Keratinocyte (primary cell): ENCODE results near the gene UCP2. TPM values are rescaled to one million over a fixed set of nuclear protein-coding genes. Genes with fewer than 3 reads are reported as not detected.

Experiments
- DNase-seq: peaks from one replicate; pipeline ENCODE4 v3.0.0-alpha.2; 2011; ENCODE audit warnings: low read depth, missing footprints, low spot score
- FAIRE-seq: peaks from 2 replicates; lab custom pipeline; 2011; peaks lifted over from hg19 to GRCh38; lab: Jason Lieb, UNC
- H2AFZ ChIP-seq: 2 replicates; pipeline ENCODE4 v1.6.0; 2012; ENCODE audit warnings: low read length, control low read depth, inconsistent platforms; ENCODE audit not compliant: control insufficient read depth
- H3K27ac ChIP-seq: 2 replicates; pipeline ENCODE4 v1.5.1; 2011; ENCODE audit warnings: low read length; ENCODE audit not compliant: control insufficient read depth, insufficient read depth
- H3K27me3 ChIP-seq: 3 replicates; pipeline ENCODE4 v1.6.0; 2011; ENCODE audit warnings: low read length; ENCODE audit not compliant: control insufficient read depth, insufficient read depth; ENCODE audit errors: extremely low read depth
- H3K36me3 ChIP-seq, 2 experiments: 2 replicates in 1 of 2; 3 replicates in 1 of 2; pipeline ENCODE4 v1.5.1; 2011; ENCODE audit warnings: low read length in 2 of 2, mild to moderate bottlenecking in 1 of 2; ENCODE audit not compliant: control insufficient read depth in 2 of 2, insufficient read depth in 2 of 2; ENCODE audit errors: extremely low read depth in 1 of 2
- H3K4me1 ChIP-seq: 3 replicates; pipeline ENCODE4 v1.5.1; 2011; ENCODE audit warnings: low read length; ENCODE audit not compliant: control insufficient read depth, insufficient read depth; ENCODE audit errors: extremely low read depth
- H3K4me2 ChIP-seq: 3 replicates; pipeline ENCODE4 v1.6.0; 2011; ENCODE audit warnings: low read depth, low read length; ENCODE audit not compliant: control insufficient read depth, insufficient read depth; ENCODE audit errors: extremely low read depth
- H3K4me3 ChIP-seq, 3 experiments: fragments of 200-600 bp in 1 of 3; sonication (generic) in 1 of 3; 2 replicates in 2 of 3; 3 replicates in 1 of 3; pipeline ENCODE4 v1.5.1; 2011 to 2016; ENCODE audit warnings: low read length in 3 of 3, mild to moderate bottlenecking in 3 of 3, control low read depth in 2 of 3, inconsistent platforms in 1 of 3, low read depth in 1 of 3, mixed read lengths in 1 of 3, mixed run types in 1 of 3, moderate library complexity in 1 of 3; ENCODE audit not compliant: control insufficient read depth in 2 of 3, insufficient read depth in 2 of 3; ENCODE audit errors: extremely low read depth in 1 of 3
- H3K79me2 ChIP-seq: 2 replicates; pipeline ENCODE4 v1.6.0; 2012; ENCODE audit warnings: low read length; ENCODE audit not compliant: control insufficient read depth, insufficient read depth
- H3K9ac ChIP-seq: 3 replicates; pipeline ENCODE4 v1.6.0; 2011; ENCODE audit warnings: low read length; ENCODE audit not compliant: control insufficient read depth, insufficient read depth; ENCODE audit errors: extremely low read depth
- H3K9me1 ChIP-seq: 3 replicates; pipeline ENCODE4 v1.6.0; 2011; ENCODE audit warnings: low read length; ENCODE audit not compliant: control insufficient read depth, insufficient read depth; ENCODE audit errors: extremely low read depth
- H3K9me3 ChIP-seq: 2 replicates; pipeline ENCODE4 v1.5.1; 2012; ENCODE audit warnings: low read depth, low read length; ENCODE audit not compliant: control insufficient read depth
- H4K20me1 ChIP-seq: 3 replicates; pipeline ENCODE4 v1.6.0; 2011; ENCODE audit warnings: low read length; ENCODE audit not compliant: control insufficient read depth, insufficient read depth; ENCODE audit errors: extremely low read depth
- CTCF ChIP-seq, 3 experiments: IDR thresholded peaks in 1 of 3; conservative IDR thresholded peaks in 1 of 3; optimal IDR thresholded peaks in 1 of 3; 2 replicates in 2 of 3; 3 replicates in 1 of 3; pipeline versions ENCODE3 to v1.5.1; 2011; ENCODE audit warnings: low read length in 3 of 3, mild to moderate bottlenecking in 3 of 3, moderate library complexity in 2 of 3, control low read depth in 1 of 3, inconsistent platforms in 1 of 3; ENCODE audit not compliant: insufficient read depth in 2 of 3; ENCODE audit errors: extremely low read depth in 1 of 3
- EZH2 ChIP-seq: IDR thresholded peaks from one replicate; pipeline ENCODE4 v1.6.1; 2012; ENCODE audit warnings: inconsistent platforms, mild to moderate bottlenecking, low read length, moderate library complexity
- dilution Hi-C: fragments of 300-500 bp; cut with MboI; formaldehyde crosslinking; loops from one replicate; pipeline ENCODE4 v1.7.0; 2020; ENCODE audit warnings: low sequenced_read_pairs; ENCODE audit not compliant: extremely low pct_ligation_motif_present
- polyA plus RNA-seq, 5 experiments: library from polyadenylated mRNA; depleted of rRNA in 3 of 5; stranded (reverse) in 3 of 5; stranded (forward) in 1 of 5; unstranded in 1 of 5; fragments of >200 nt; gene quantifications; 1 replicate in 1 of 5; 2 replicates in 3 of 5; 3 replicates in 1 of 5; pipeline versions ENCODE4 v1.2.1 to v1.2.3, GENCODE V29; 2011 to 2012; ENCODE audit warnings: missing spikeins in 2 of 5, low read depth in 1 of 5, low replicate concordance in 1 of 5

UCP2 gene
- polyA plus RNA-seq, 1 donor (not counting 4 experiments of a cell fraction or from before 2014, with no cell fraction given): 1.1 TPM

GRCh38 chr11:73931039-73931645 lies 51.5 kb downstream of the UCP2 start:
- Histone ChIP-seq H3K4me1 (no peaks in the 10 kb centered on the region), H3K4me3 (no peak overlapping the region), H3K9ac (no peak overlapping the region), H3K4me2 (no peak overlapping the region), H3K9me3 (no peaks in the 10 kb centered on the region), H3K27ac (no peak overlapping the region), H2AFZ (no peak overlapping the region), H3K79me2 (no peaks in the 10 kb centered on the region), H3K27me3 (no peaks in the 10 kb centered on the region), H3K9me1 (no peaks in the 10 kb centered on the region), H3K36me3 (peaks cover 7 to 17% of the 10 kb centered on the region in 2 experiments), H4K20me1 (no peaks in the 10 kb centered on the region)
- DNase-seq: no peak
- dilution Hi-C loops: no loop called here
- TF ChIP-seq CTCF (optimal IDR thresholded peaks at IDR 0.05 in 1 of 3, IDR thresholded peaks at IDR 0.05 in 1 of 3, conservative IDR thresholded peaks at IDR 0.05 in 1 of 3; ENCODE audit: extremely low read depth in 1 of 3, insufficient read depth in 2 of 3, low read length in 3 of 3) (peak; percentile 31 to 47 (median 36)), EZH2 (no peak)
- FAIRE-seq: no peak

- Histone ChIP-seq H3K79me2 (no peaks in the 10 kb centered on the region), H3K9me3 (no peaks in the 10 kb centered on the region), H3K9ac (no peak overlapping the region), H3K4me2 (no peak overlapping the region), H3K27me3 (no peaks in the 10 kb centered on the region), H3K36me3 (peaks cover 7 to 17% of the 10 kb centered on the region in 2 experiments), H4K20me1 (no peaks in the 10 kb centered on the region), H3K27ac (no peak overlapping the region), H3K4me1 (no peaks in the 10 kb centered on the region), H3K4me3 (no peak overlapping the region), H3K9me1 (no peaks in the 10 kb centered on the region), H2AFZ (no peak overlapping the region)
- FAIRE-seq (no peak), DNase-seq (no peak)
- no peak for TF ChIP-seq EZH2
- TF ChIP-seq CTCF (optimal IDR thresholded peaks at IDR 0.05 in 1 of 3, IDR thresholded peaks at IDR 0.05 in 1 of 3, conservative IDR thresholded peaks at IDR 0.05 in 1 of 3; ENCODE audit: extremely low read depth in 1 of 3, insufficient read depth in 2 of 3, low read length in 3 of 3): no peak
- dilution Hi-C loops: no loop called here
These were observed 53.3 kb downstream of the UCP2 start for GRCh38 chr11:73929388-73929787.

Other genes starting within 250 kb of the UCP2 start
- gene RAB6A, start 221.8 kb downstream of the UCP2 start, polyA plus RNA-seq: 99.9 to 143 TPM (median 142 TPM) in 3 replicates
- 46.3 to 72.2 TPM (median 53.0 TPM) in 3 replicates for gene MRPL48, start 195.0 kb downstream of the UCP2 start, polyA plus RNA-seq
- gene COA4, start 106.0 kb downstream of the UCP2 start, polyA plus RNA-seq: 81.2 to 97.0 TPM (median 82.2 TPM) in 3 replicates
- gene PAAF1, start 105.8 kb downstream of the UCP2 start, polyA plus RNA-seq: 14.1 to 23.3 TPM (median 19.1 TPM) in 3 replicates
- 0.06 to 0.09 TPM (median 0.09 TPM) in 3 replicates for gene DNAJB13, start 31.8 kb downstream of the UCP2 start, polyA plus RNA-seq
- 0.18 to 0.70 TPM (median 0.52 TPM) in 3 replicates for gene UCP3, start 26.2 kb upstream of the UCP2 start, polyA plus RNA-seq
- gene C2CD3, start 188.2 kb upstream of the UCP2 start, polyA plus RNA-seq: 6.7 to 9.8 TPM (median 9.3 TPM) in 3 replicates
- 31.7 to 55.6 TPM (median 34.0 TPM) in 3 replicates for gene PPME1, start 188.4 kb upstream of the UCP2 start, polyA plus RNA-seq